Femur (tissue), 1 donor: ENCODE measurements around the gene ARL6IP5.

ENCODE experiments used
- DNase-seq: peaks from one replicate; pipeline ENCODE4 v3.0.0-alpha.2; 2017

ARL6IP5 gene, protein sequence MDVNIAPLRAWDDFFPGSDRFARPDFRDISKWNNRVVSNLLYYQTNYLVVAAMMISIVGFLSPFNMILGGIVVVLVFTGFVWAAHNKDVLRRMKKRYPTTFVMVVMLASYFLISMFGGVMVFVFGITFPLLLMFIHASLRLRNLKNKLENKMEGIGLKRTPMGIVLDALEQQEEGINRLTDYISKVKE

DNA sequence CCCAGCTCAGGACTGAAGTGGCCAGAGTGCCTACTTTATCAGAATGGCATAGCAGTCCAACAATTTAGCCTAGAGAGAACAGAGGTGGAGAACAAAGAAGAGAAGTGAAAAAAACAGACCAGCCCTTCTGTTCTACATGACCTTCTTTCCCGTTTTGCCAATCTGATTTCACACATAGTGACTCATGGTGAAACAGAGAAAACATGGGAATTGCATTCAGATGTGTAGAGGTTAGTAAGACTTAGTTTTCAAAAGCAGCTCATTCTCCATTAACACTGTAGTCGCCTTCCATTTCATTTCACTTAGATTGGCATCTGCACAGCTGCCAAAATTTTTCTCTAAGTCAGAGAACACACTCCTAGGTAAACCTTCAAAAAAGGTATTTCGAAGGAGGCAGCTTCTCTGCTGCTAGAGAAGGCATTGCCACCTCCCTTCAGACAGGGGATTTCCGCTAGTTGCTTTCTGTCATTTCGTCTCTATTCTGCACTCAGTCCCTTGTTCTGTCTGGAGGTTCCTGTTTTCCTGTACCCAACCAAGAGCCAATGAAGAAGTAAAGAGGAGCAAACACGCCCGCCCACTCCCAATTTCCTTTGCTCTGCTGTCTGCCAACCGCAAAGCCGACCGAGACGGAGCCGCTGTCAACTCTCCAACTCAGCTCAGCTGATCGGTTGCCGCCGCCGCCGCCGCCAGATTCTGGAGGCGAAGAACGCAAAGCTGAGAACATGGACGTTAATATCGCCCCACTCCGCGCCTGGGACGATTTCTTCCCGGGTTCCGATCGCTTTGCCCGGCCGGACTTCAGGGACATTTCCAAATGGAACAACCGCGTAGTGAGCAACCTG lies at the start of gene ARL6IP5:
ARL6IP5 (plus strand) TSS at position 612 of the 842 bp plus-strand sequence; CDS start at position 723, 111 bp downstream.
- DNase-seq = peak; percentile 97

DNA sequence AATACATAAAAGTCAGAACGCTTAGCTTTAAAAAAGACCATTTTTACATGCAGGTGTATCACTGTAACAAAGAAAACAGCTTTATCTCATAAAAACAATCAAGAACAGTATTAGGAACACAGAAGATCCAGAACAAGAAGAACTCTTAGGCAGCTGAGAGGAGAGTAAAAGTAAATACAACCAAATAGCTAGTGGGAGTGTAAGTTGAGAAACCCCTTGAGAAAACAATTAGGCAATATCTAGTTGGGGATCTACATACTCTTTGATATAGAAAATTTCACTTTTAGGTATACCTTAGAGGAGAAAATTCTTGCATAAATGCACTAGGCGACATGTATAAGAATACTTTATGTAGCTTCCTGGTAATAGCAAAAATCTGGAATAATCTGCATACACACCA lies 40.1 kb upstream of the ARL6IP5 start:
- DNase-seq = no peak

DNA sequence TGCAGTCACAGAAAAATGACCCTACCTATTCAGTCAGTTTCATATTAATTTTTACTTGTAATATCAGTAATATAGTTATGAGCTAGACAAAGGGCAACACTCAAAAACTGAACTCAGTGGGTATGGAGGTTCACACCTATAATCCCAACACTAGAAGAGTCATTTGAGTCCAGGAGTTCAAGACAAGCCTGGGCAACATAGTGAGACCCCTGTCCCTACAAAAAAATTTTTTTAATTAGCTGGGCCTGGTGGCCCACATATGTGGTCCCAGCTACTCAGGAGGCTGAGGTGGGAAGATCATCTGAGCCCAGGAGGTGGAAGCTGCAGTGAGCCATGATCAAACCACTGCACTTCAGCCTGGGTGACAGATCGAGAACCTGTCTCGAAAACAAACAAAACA lies 35.7 kb upstream of the ARL6IP5 start:
- DNase-seq = no peak

DNA sequence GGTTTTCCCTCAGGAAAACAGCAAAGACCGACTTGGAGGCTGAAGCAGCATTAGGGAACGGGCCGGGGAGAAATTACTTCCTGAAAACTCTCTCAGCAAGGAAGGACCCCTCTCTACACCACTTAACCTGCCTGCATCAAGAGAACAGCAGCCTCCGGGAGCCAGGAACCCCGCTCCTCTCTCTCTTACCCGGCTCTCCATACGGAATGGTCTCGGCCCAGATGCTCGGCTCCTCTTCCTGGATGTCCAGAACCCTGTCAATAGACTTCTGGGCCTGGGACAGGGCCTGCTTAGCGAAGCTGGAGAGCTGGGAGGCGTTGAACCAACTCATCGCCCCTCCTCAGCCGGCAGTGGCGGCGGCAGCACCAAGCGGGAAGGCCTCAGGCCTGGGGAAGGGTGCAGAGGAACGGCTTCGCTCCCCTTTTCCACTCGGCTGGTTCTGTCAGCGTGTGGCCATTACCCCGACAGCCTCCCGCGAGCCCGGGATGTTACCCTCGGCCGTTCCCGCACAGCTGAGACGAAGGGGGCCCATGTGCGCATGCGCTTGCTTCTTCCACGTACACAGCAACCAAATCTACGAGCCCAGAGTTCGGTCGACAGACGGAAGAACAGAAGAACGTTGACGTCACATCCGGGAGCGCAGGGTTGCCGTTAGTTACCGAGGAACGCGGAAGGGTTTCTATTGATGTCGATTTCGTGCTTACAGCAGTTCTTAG lies 32.8 kb upstream of the ARL6IP5 start, which contains the start of gene TMF1:
TMF1 (minus strand) TSS at position 578 of the 716 bp plus-strand sequence; CDS start at position 331, 247 bp downstream.
- peak; percentile 98 for DNase-seq

DNA sequence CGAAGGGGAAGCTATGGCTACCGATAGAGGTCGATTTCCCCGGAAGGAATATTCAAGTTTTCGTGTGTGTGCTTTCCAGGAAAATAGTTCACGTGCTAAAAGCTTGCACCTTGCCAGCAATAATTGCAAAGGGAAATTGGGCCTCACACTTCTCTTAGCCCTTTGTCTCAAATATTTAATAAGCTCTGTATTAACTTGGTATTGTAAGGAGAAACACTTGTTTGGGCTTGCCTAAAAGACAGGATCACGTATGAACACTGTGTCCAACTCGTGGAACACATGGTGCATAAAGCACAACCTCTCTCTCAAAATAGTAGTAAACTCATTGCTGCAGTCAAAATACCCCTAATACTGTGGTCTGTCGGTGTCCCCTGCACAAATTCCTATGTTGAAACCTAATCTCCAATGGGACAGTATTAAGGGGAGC lies 32.3 kb upstream of the ARL6IP5 start:
- no peak for DNase-seq

DNA sequence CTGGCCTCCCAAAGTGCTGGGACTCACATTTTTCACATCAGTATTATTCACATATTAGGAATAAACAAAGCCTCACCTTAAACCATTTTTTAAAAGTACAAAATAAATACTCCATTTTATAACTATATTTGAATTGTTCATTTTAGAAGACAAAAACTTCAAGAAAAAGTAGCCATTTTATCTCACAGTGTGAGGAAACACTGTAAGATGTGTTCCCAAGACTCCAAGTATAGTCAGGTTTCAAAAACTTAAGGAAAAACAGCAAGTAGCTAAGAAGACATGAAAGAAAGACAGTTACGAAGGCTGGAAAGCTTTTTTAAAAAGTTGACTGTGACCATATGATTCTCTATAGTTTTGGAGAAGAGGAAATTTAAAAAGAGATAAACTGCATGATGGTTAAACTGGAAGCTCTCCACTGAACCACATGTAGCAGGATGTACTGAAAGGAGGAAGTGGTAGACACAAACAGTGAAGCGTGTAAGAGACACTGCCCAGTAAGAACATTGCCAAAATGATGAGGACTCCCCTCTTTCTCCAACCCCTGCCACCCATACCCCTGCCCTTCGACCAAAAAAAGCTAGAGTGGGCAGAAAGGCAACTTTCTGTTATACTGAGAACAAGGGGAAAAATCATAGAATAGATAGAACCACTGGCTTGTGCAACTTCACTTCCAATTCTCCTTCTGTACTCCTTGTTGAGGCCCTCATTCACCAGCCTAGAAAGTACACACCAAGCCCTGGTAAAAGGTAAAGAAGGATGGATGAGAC lies 26.4 kb upstream of the ARL6IP5 start:
- no peak for DNase-seq

DNA sequence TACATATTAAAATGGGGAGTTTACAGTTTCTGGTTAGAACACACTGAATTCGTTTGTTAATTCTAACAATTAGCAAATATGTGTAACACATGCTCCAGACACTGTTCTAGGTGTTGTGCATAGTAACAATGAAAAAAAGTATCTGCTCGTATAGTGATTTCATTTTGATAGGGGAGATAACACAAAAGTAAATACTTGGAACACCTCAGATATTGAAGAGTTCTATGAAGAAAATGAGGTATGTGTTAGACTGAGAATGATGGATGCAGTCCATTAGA lies 25.9 kb upstream of the ARL6IP5 start:
- DNase-seq = no peak

DNA sequence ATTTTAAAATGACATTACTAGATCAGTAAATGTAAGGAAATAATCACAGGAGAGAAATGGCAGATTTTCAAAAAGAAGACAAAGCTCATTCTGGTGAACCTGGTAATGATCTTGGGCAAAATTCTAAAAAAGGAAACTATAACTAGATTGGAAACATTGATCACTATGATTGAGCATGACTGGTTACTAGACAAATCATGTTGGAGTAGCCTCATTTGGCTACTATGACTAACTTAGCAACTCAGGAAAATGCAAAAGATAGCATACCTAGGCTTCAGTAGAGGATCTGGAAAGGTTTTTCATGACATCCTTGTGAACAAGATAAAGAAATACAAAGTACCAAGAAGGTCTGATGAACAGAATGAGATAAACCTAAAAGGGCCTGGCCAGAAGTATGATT lies 25.0 kb upstream of the ARL6IP5 start:
- DNase-seq = no peak

DNA sequence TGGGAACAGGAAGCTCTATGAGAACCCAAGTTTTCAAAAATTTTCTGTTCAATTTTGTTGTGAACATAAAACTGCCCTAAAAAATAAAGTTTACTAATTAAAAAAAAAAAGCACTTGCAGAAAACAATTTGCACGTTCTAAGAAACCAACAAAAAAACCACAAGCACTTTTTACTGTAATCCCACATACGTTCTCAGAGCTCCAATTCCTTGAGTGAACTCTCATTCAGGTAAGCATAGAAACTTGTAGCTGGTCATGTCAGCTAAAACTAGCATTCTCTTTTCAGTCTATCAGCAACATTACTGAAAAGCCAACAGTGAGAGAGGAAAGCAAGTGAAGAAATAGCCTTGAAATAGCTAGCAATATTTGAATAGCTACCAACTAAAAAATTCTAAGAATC lies 21.1 kb upstream of the ARL6IP5 start:
- no peak for DNase-seq

DNA sequence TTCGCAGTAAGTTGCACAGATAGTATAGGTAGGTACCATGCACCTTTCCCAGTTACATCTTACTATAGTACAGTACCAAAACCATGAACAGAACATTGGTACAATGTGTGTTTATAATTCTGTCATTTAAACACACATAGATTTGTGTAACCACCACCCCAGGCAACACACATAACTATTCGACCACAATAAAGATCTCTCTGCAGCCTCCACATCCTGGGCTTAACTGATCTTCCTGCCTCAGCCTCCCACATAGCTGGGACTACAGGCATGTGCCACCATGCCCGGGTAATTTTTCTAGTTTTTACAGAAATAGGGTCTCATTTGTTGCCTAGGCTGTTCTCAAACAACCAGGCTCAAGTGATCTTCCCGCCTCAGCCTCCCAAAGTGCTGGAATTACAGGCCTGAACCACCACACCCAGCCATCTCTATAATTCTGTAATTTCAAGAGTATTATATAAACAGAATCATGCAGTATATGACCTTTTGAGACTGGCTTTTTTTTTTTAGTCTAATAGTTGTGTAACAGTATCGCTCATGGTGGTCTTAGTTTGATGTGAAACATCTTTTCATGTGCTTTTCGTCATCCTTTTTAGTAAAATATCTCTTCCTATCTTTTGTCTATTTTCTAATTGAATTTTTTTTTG lies 19.3 kb upstream of the ARL6IP5 start:
- no peak for DNase-seq

DNA sequence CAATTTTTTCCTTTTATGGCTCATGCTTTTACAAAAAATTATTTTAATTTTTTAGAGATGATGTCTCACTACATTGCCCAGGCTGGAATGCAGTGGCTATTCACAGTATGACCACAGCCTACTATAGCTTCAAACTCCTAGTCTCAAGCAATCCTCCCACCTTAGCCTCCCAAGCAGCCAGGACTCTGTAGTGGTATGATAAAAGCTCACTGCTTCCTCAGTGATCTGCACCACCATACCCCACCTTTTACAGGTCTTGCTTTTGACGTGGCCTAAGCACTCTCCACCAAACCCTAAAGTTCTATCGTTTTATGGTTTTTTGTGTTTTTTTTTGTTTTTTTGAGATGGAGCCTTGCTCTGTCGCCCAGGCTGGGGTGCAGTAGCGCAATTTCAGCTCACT lies 18.6 kb upstream of the ARL6IP5 start:
- no peak for DNase-seq

DNA sequence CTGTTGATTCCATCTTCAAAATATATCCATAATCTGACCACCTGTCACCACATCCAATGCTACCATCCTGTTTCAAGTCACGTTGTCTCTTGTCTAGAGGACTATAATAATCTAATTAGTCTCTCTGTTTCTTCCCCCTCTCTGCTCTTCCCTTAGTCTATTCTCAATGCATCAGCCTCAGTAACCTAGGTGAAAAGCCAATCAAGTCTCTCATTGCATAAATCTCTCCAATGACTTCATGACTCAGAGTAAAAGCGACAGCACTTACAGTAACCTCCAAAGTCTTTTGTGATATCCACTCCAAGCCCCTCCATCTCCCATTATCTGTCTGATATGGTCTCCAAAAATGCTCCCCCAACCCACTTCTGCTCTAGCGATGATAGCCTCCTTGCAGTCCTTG lies 11.8 kb upstream of the ARL6IP5 start:
- no peak for DNase-seq

DNA sequence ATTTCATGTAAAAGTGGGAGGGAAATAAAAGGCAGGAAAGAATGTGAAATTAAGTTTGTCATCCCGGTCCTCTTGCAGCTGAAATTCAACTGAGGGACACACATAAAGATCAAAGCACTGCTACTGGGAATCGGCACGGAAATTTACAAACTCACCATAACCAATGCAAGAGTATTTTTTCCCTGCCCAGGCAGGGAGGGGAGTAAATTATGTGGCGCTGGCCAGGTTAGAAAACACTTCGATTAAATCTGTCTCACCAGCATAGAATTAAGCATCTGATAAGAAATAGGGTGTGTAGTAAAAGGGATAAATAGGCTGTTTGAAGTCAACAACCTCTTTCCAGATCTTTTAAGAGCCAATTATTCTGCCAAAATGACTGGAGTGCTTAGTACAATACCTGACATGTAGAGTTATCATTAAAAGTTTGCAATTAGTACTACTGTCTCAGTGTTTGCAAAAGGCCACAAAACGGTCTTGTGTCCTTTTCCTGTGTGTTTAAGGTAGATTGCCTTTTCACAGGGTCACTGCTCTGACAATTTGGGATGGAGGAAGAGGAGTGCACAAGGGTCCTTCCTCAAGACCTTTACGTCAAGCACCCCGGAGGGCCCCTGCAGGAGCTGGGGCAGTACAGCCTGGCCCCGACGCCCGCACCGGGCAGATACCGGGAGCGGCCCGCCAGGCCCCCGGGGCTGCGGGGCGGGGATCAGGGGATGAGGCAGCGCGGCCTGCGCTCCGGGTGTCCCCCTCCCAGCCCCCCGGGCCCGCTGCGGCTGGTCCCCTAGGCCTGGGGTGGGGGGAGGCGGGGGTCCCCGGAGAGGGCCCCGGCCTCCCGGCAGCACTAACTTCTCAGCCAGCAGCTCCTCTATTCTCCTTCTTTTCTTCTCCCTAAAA lies 5.2 kb upstream of the ARL6IP5 start:
- DNase-seq = peak; percentile 33

DNA sequence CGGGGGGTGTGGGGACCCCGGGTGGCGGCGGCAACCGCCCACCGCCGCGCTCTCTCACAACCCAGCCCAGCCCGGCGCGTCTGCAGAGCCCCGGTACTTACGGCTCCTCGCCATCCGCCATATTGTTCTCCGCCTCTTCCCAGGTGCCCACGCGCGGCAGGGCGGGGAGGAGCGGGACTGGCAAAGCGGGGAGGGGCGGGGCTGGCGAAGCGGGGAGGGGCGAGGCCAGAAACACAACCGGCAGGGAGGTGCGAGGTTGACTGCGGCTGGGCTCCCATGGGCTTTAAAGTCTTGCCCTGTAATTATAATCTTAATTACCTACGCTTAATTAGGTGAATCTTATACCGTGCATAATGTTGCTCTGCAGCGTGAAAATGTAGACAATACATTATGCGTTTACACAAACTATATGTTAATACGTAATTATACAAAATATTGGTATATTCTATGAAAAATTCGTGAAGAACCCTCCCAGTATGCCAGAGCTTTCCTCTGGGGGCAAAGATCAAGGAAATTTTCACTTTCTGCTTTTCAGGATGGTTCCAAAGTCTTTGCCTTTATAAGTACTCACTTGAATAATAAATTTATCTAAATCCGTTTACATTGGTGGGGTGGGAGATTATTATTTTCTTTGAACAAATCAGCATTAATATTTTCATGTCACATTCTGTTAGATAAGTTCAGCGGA lies 4.4 kb upstream of the ARL6IP5 start, which contains the start of gene UBA3:
UBA3 (minus strand) TSS at position 133 of the 688 bp plus-strand sequence; CDS start at position 121, 12 bp downstream.
- peak; percentile 95 for DNase-seq

DNA sequence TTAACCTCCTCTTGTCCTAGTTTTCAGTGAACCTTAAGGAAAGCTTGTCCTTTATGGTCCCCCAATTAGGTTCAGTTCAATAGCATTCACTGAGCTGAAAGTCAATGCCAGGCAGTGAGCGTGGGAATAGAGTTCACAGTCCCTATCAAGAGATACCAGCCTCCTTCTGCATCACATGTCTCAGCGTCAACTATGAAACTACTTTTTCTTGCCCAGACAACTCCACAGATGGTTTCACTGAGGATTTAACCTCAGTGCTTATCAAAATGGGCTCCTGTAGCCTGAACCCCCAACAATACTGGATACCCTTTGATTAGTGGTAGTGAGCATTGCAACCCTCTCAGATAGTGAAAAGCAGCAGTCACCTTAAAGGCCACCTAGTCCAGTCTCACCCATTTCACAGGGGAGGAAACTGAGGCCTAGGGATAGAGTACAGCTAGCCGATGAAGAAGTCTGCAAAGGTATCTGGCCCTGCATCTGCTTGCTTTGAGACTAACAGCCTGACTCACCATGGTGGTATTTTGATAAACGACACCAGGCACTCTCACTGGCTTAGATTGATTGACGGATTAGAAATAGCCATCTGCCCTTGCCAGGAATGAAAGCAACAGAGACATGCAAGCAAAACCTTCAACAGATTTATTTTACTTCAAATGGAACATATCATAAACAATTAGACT lies 3.0 kb upstream of the ARL6IP5 start:
- DNase-seq = no peak

DNA sequence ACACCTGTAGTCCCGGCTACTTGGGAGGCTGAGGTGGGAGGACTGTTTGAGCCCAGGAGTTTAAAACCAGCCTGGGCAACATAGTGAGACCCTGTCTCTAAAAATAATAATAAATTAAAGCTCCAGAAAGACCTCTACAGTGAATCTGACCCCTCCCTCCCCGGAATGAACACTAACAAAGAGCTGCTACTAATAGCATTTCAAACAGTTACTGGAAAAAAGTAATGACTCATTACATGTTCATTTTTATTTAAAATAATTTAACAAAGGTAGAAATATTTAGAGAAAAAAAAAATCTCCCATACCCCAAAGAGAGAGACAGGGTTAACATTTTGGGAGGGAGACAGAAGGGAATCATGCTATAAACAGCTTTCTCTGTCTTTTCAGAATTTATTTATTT lies 2.4 kb upstream of the ARL6IP5 start:
- DNase-seq = no peak

DNA sequence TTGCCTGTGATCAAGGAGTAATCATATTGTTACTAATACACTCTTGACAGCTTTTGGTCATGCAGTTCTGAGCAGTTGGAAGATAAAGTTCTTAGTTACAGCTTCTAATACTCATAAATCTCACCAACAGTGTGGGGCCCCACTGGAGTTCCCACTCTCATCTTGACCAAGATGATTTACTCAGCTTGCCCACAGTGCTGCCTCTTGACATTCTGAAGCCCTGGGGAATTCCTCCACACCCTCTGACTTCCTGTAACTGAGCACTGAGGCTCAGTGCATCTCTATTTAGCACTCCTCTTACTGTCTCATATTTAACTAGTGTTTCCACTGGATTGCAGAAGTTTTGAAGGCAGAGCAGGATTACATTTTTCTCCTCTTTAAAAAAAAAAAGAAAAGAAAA lies 1.9 kb upstream of the ARL6IP5 start:
- DNase-seq = peak; percentile 62

DNA sequence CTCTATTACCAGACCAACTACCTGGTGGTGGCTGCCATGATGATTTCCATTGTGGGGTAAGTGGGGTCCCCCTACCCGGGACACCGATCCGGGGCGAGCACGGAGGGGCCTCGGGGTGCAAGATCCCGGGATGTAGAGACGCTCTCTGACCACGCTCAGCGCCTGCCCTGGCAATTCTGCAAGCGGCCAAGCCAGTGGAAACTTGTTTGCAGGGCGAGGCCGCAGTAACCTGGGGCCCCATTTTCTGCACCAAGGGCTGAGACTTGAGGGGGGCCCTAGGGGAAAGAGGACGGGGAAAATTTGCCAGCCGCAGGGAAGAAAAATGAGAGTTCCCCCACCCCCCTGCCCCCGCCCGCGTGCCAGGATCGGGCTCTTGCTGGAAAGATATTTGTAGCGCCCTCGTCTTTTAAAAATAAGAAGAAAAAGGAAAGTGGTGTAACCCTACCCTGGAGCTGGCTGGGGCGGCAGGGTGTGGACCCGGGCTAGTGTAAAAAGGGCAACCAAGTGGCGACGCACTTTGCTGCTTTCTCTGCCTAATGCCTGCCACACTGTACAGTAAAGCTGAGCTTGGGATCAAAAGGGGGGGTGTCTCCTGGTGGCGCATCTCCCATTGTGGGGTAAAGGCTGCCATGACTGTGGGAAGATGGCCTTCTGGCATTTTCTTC lies 563 bp downstream of the ARL6IP5 start:
- DNase-seq = peak; percentile 62
